B cell (primary cell): ENCODE data around the gene PRM1. TPM values are rescaled to one million over a fixed set of nuclear protein-coding genes. Genes with fewer than 3 reads are reported as not detected.
A peak's percentile ranks its signal among the peaks of the same experiment; 100 is the strongest.

Experiments used
- ATAC-seq: fragments of 200-7000 bp; cut with Tn5 transposase; one replicate; pipeline ENCODE4 v1.10.0; 2021; ENCODE audit warnings: low read depth, mild to moderate bottlenecking, moderate number of reproducible peaks, moderate library complexity
- CTCF ChIA-PET: fragments of 350-600 bp; sonication (Branson Sonifier 250); formaldehyde crosslinking; loops from one replicate; lab custom pipeline; 2021; ENCODE audit warnings: antibody characterized with exemption, inconsistent platforms; lab: Charles Lee
- POLR2A ChIA-PET: fragments of 350-600 bp; sonication (Branson Sonifier 250); formaldehyde crosslinking; loops from one replicate; lab custom pipeline; 2021; ENCODE audit warnings: antibody characterized with exemption; lab: Charles Lee
- DNase-seq: peaks from one replicate; pipeline ENCODE4 v3.0.0; 2013
- H2AFZ ChIP-seq: 2 replicates; pipeline ENCODE4 v1.6.1; 2012; ENCODE audit warnings: mild to moderate bottlenecking, low read depth, low read length; ENCODE audit not compliant: insufficient read depth, poor library complexity, severe bottlenecking
- H3K27ac ChIP-seq, 2 donors: 1 replicate in 1 of 2; 2 replicates in 1 of 2; pipeline ENCODE4 v1.5.1; 2012 to 2013; ENCODE audit warnings: low read length in 2 of 2, mild to moderate bottlenecking in 2 of 2, moderate library complexity in 1 of 2
- H3K27me3 ChIP-seq, 4 experiments: fragments of 200-600 bp in 1 of 4; sonication (generic) in 1 of 4; replicated peaks in 1 of 4; 1 replicate in 2 of 4; 2 replicates in 2 of 4; pipeline versions ENCODE4 v1.6.1 to v1.7.0; 2013 to 2016; ENCODE audit warnings: low read length in 3 of 4, mild to moderate bottlenecking in 2 of 4, mixed read lengths in 1 of 4, moderate library complexity in 1 of 4; ENCODE audit not compliant: insufficient read depth in 4 of 4, control insufficient read depth in 3 of 4; ENCODE audit errors: control extremely low read depth in 1 of 4
- H3K36me3 ChIP-seq, 2 experiments: replicated peaks in 1 of 2; 1 replicate in 1 of 2; 2 replicates in 1 of 2; pipeline versions ENCODE4 v1.6.1 to v1.7.1; 2013; ENCODE audit warnings: low read length in 1 of 2; ENCODE audit not compliant: insufficient read depth in 2 of 2, control insufficient read depth in 1 of 2; ENCODE audit errors: control extremely low read depth in 1 of 2, extremely low read depth in 1 of 2
- H3K4me1 ChIP-seq, 2 donors: fragments of 200-600 bp in 1 of 2; sonication (generic) in 1 of 2; 1 replicate in 1 of 2; 2 replicates in 1 of 2; pipeline versions ENCODE4 v1.5.1 to v1.6.1; 2013 to 2017; ENCODE audit warnings: low read length in 2 of 2; ENCODE audit not compliant: control insufficient read depth in 2 of 2, insufficient read depth in 2 of 2
- H3K4me2 ChIP-seq: replicated peaks from 2 replicates; pipeline ENCODE3; 2012; ENCODE audit warnings: mild to moderate bottlenecking, low read depth, low read length; ENCODE audit not compliant: poor library complexity, severe bottlenecking
- H3K4me3 ChIP-seq, 5 experiments: fragments of 200-600 bp in 1 of 5; sonication (generic) in 1 of 5; 1 replicate in 3 of 5; 2 replicates in 2 of 5; pipeline versions ENCODE4 v1.5.1 to v1.7.0; 2011 to 2016; ENCODE audit warnings: low read length in 4 of 5, mild to moderate bottlenecking in 4 of 5, low read depth in 2 of 5, control low read depth in 1 of 5, moderate library complexity in 1 of 5; ENCODE audit not compliant: insufficient read depth in 1 of 5; ENCODE audit errors: control extremely low read depth in 1 of 5, extremely low read depth in 1 of 5
- H3K79me2 ChIP-seq: fragments of 200-600 bp; sonication (generic); one replicate; pipeline ENCODE4 v1.6.0; 2016; ENCODE audit warnings: low read length; ENCODE audit not compliant: control insufficient read depth, insufficient read depth
- H3K9ac ChIP-seq: fragments of 200-600 bp; sonication (generic); 2 replicates; pipeline ENCODE4 v1.6.1; 2017; ENCODE audit warnings: mild to moderate bottlenecking, low read length, moderate library complexity
- H3K9me3 ChIP-seq, 3 donors: one replicate each; pipeline versions ENCODE4 v1.6.1 to v1.7.1; 2013; ENCODE audit warnings: low read length in 2 of 3; ENCODE audit not compliant: control insufficient read depth in 2 of 3, insufficient read depth in 1 of 3; ENCODE audit errors: control extremely low read depth in 1 of 3
- H4K20me1 ChIP-seq: 2 replicates; pipeline ENCODE4 v1.6.0; 2012; ENCODE audit warnings: mild to moderate bottlenecking, low read length; ENCODE audit not compliant: insufficient read depth, control insufficient read depth, poor library complexity, severe bottlenecking
- H3K27ac Mint-ChIP-seq: one replicate; pipeline ENCODE4 v1.8.0; 2021; ENCODE audit warnings: mixed read lengths
- H3K27me3 Mint-ChIP-seq: one replicate; pipeline ENCODE4 v1.8.0; 2021; ENCODE audit warnings: mixed read lengths
- H3K4me1 Mint-ChIP-seq: one replicate; pipeline ENCODE4 v1.8.0; 2021; ENCODE audit warnings: mixed read lengths
- H3K4me3 Mint-ChIP-seq: one replicate; pipeline ENCODE4 v1.8.0; 2021; ENCODE audit warnings: mixed read lengths
- H3K9me3 Mint-ChIP-seq: one replicate; pipeline ENCODE4 v1.8.0; 2022; ENCODE audit warnings: mixed read lengths; ENCODE audit not compliant: insufficient read depth
- EZH2 ChIP-seq: IDR thresholded peaks from 2 replicates; pipeline ENCODE4 v1.6.1; 2012; ENCODE audit warnings: borderline replicate concordance, low read depth, mild to moderate bottlenecking, moderate library complexity, low read length; ENCODE audit not compliant: insufficient read depth, poor library complexity, severe bottlenecking
- WGBS: methylation state at CpG from one replicate; pipeline ENCODE4 v1.1.5; 2013; ENCODE audit warnings: missing lambda C conversion rate; ENCODE audit not compliant: insufficient coverage; 5-methylcytosine and 5-hydroxymethylcytosine counted together
- intact Hi-C: fragments of 100-400 bp; cut with micrococcal nuclease; formaldehyde crosslinking; loops from one replicate; pipeline ENCODE4 v1.10.0; 2022
- polyA plus RNA-seq: library from polyadenylated mRNA; depleted of rRNA; stranded (reverse); fragments of >200 nt; gene quantifications from 2 replicates; pipeline ENCODE4 v1.2.3, GENCODE V29; 2012
- total RNA-seq, 2 donors: library from RNA; stranded (reverse); fragments of 120-200 nt in 1 of 2; gene quantifications; 1 replicate in 1 of 2; 2 replicates in 1 of 2; pipeline versions ENCODE4 v1.2.3 to v1.2.4, GENCODE V29; 2013 to 2022
- TF ChIP-seq, protein P1 (sequence below): fragments of 200-600 bp; IDR thresholded peaks from one replicate; pipeline ENCODE4 v1.8.0; 2022; ENCODE audit warnings: antibody characterized with exemption, mild to moderate bottlenecking

The PRM1 gene
- total and polyA plus RNA-seq, 2 donors (not counting 1 experiment from before 2014, with no cell fraction given), result not detected

DNA sequence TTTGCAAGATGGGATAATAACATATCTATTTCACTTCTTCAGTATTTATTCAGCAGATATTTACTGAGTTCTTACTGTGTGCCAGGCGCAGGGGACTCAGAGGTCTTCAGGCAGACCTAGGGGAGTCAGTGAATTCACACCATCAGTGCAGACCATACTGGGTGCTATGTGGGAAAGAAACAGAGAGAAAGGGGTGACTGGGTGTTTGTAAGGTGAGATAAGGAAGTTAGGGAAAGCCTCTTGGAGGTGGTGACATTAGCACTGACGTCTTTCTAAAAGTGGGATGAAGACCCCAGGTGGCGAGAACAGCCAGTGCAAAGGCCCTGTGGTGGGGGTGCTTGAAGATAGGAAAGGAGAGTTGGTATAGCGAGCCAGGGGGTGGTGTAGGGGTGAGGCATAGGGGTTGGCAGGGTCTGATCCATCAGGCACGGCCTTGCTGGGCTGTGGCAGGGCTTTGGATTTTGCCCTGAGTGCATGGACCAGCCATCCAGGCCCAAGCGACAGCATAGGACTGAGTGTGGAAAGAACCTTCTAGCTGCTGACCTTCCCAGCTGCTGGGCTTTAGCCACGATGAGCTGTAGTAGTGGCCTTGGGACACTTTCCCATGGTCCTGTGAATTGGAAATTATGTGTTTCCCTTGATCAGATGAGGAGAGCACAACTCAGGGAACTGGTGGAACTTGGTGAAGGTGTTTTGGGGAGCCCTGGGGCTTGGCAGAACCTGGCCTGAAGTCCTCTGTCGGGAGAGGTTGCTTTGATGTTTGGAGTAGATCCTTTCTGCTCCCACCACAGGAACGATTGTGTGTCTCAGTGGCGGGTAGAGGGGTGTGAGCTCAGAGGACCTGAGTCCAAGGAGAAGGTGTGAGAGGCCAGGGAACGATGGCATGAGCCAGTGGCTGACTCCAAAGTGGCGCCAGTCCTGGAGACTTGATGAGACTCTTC is 21.2 kb downstream of the PRM1 start:
- ATAC-seq (no peak), DNase-seq (no peak)
- Mint-ChIP-seq H3K4me3 (no peak overlapping the region), H3K27me3 (no peaks in the 10 kb centered on the region), H3K4me1 (peaks cover 44% of the 10 kb centered on the region), H3K9me3 (no peaks in the 10 kb centered on the region), H3K27ac (peak overlapping the region; percentile 1)
- Histone ChIP-seq H3K79me2 (peaks cover 9% of the 10 kb centered on the region), H3K4me2 (no peak overlapping the region), H4K20me1 (peaks cover 7% of the 10 kb centered on the region), H3K27ac (no peak overlapping the region), H3K9ac (no peak overlapping the region), H3K36me3 (no peaks in the 10 kb centered on the region), H3K4me3 (no peak overlapping the region), H3K9me3 (no peaks in the 10 kb centered on the region), H3K27me3 (no peaks in the 10 kb centered on the region), H3K4me1 (peaks cover 37 to 45% of the 10 kb centered on the region in 2 donors), H2AFZ (no peak overlapping the region)
- no peak for TF ChIP-seq EZH2
- TF ChIP-seq, protein P1, sequence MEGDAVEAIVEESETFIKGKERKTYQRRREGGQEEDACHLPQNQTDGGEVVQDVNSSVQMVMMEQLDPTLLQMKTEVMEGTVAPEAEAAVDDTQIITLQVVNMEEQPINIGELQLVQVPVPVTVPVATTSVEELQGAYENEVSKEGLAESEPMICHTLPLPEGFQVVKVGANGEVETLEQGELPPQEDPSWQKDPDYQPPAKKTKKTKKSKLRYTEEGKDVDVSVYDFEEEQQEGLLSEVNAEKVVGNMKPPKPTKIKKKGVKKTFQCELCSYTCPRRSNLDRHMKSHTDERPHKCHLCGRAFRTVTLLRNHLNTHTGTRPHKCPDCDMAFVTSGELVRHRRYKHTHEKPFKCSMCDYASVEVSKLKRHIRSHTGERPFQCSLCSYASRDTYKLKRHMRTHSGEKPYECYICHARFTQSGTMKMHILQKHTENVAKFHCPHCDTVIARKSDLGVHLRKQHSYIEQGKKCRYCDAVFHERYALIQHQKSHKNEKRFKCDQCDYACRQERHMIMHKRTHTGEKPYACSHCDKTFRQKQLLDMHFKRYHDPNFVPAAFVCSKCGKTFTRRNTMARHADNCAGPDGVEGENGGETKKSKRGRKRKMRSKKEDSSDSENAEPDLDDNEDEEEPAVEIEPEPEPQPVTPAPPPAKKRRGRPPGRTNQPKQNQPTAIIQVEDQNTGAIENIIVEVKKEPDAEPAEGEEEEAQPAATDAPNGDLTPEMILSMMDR, result no peak
- POLR2A ChIA-PET, result interaction anchor here (1.2 to 1.9 kb wide), 4 partner anchors 51 to 111 kb away, joined by 3 to 6 read pairs (median 4); no protein-coding TSS in a partner anchor
- CTCF ChIA-PET, result interaction anchor here (1.0 to 10.3 kb wide), 9 partner anchors 37 to 289 kb away, joined by 3 to 223 read pairs (median 7); no protein-coding TSS in a partner anchor
- 97% methylated on average over 11 of the region's 12 CpGs for WGBS
- intact Hi-C loops, result loop anchor here (5.0 to 10.0 kb wide), 4 partner anchors 183 to 655 kb away; partner anchors contain the start of genes GSPT1 and NUBP1
